Ureter (tissue), 1 donor: ENCODE data around the gene TTC6. TPM values are rescaled to one million over a fixed set of nuclear protein-coding genes. Genes with fewer than 3 reads are reported as not detected.

Experiments
- DNase-seq: peaks from one replicate; pipeline ENCODE4 v3.0.0-alpha.2; 2020; ENCODE audit warnings: low spot score
- total RNA-seq: library from RNA; stranded (reverse); gene quantifications from one replicate; pipeline ENCODE4 v1.2.4, GENCODE V29; 2023
- donor health status: DM: yes; HTN: yes; CAD: no.

Gene TTC6
- total RNA-seq, 1 donor from 2014 or later: 21.3 TPM

DNA sequence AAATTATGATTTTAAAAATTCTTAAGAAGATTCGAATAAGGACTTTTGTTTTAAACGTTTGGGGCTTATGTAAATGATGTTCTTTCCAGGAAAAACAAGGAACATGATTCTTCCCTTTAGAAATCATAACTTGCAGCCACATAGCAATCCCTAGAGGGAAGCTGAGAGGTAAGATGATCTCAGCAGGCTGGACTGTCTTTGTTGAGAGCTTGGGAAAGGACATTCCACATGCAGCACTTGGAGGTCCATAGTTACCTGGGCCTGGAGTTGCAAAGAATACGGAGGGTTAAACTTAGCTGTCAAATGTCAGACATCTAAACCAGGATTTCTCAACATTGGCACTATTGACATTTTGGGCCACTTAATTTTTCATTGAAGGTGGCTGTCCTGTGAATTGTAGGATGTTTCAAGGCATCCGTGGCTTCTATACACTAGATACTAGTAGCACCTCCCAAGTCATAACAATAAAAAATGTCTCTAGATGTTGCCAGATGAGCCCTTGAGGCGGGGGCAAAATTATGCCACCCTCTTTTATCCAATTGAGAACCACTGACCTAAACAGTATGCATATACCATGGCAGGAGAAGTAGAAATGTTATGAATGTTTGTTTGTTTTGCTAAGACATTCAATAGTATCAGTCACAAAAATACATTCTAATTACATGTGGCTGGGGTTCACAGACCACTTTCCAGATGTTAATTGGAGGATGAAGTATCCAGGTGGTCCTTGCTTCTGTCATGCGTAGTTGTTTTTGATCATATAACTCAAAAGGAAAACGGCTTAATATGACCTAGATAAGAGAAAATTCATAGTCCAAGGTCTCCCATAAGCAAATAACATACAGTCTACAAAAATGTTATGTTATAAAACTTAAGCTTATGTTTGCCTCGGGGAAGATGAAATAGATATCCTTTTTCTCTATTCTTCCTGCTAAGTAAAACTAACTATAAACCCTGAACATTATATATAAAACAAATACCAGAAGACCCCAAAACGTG is 30.5 kb downstream of the TTC6 start:
- no peak for DNase-seq

DNA sequence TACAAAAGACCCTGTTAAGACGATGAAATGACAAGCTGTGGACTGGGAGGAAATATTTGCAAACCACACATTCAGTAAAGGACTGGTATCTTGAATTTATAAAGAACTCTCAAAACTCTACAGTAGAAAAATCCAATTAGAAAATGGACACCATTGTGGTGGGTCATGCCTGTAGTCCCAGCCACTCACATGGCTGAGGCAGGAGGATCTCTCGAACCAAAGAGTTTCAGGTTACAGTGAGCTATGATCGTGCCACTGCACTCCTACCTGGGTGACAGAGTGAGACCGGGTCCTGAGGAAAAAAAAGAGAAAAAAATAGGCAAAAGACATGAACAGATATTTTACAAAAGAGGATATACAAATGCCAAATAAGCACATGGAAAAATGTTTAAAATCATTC is 41.9 kb downstream of the TTC6 start:
- no peak for DNase-seq

DNA sequence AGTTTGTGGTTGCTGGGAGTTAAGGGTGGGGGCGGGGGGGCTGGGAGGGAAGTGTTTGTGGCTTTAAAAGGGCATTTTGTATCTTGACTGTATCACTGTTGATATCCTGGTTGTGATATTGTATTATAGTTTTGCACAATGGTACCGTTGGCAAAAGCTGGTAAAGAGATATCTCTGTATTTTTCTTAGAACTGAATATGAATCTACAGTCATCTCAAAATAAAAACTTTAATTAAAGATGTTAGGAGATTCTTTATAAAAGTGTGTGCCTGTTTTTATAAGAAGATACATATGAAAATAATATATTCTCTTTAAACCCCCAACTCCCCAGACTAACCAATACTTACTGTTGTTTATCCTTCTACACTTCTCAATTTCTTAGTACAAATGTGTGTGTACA is 43.2 kb downstream of the TTC6 start:
- DNase-seq: no peak

DNA sequence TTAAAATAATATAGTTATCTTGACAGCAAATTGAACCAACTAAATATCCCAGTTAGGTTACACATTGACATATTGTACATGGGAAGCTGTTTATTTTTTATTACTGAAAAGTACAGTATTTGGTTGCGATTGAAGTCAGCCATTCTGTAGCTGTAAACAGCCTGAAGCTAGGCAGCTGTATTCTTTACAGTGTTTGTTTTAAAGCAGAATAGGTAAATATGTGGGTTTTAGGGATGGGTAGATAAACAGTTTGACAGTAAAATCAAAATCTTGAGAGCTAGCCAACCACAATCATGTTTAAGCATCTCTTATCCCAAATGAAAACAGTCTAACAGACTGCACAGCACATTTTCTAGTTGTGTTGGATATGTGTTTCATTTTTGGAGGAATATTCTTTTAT is 45.7 kb downstream of the TTC6 start:
- DNase-seq: no peak

DNA sequence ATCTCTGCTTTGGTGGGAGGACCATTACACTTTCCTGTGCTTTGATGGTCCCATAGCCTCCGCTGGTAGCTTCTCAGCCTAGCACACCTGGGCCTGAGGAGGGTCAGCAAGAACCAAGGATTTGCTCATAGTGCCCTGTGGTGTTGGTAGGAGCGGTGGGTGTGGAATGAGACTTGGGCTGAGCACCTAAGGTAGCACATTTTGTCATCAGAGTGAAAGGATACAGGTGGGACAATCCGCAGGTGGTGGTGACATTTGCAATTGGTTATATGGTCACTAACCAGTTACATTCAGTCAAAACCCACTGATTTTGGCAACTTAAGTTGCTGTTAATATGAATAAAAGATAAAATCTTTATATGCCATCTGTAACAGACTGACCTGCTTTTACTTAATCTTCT is 46.7 kb downstream of the TTC6 start:
- DNase-seq: no peak

DNA sequence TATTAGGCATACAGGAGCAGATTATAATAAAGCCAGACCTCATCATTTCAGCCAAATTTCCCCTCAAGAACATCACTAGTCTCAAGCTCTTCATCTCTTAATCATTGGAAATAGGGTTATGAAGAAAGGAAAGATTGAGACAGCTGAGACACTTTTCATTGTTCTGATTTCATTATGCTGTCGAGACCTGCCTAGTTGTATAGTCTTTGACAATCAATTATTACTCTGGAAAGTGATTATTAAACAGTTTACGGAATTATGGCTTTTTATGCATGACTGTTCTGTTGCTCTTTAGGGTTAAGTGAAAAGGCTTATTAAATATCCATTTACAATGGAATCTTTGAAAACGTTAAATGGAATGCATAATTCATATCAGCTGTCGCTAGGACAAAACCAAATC is 48.3 kb downstream of the TTC6 start:
- no peak for DNase-seq

Other genes starting within 250 kb of the TTC6 start
- gene FOXA1, start 380 bp upstream of the TTC6 start, total RNA-seq: 126 TPM